Heart right ventricle (tissue), 16 donors: ENCODE measurements around the gene EYA4. TPM values are rescaled to one million over a fixed set of nuclear protein-coding genes. Genes with fewer than 3 reads are reported as not detected.
A peak's percentile ranks its signal among the peaks of the same experiment; 100 is the strongest.

ENCODE experiments used
- ATAC-seq, 8 donors: fragments of 200-7000 bp; cut with Tn5 transposase; one replicate each; pipeline ENCODE4 v1.9.1; 2020; ENCODE audit warnings: mild to moderate bottlenecking in 8 of 8, moderate library complexity in 8 of 8, moderate number of reproducible peaks in 1 of 8
- DNase-seq, 2 donors: peaks; one replicate each; pipeline ENCODE4 v3.0.0-alpha.2; 2020
- H3K27ac ChIP-seq, 10 donors: fragments of 200-600 bp; sonication (generic) in 2 of 10; one replicate each; pipeline versions ENCODE4 v1.5.0 to v1.8.0; 2020 to 2022; ENCODE audit warnings: mild to moderate bottlenecking in 3 of 10
- H3K27me3 ChIP-seq, 7 donors: fragments of 200-600 bp; one replicate each; pipeline ENCODE4 v1.8.0; 2021 to 2022; ENCODE audit warnings: mild to moderate bottlenecking in 2 of 7
- H3K36me3 ChIP-seq, 9 donors: fragments of 200-600 bp; sonication (generic) in 1 of 9; one replicate each; pipeline versions ENCODE4 v1.5.0 to v1.8.0; 2020 to 2022; ENCODE audit warnings: mild to moderate bottlenecking in 2 of 9
- H3K4me1 ChIP-seq, 9 donors: fragments of 200-600 bp; sonication (generic) in 1 of 9; one replicate each; pipeline versions ENCODE4 v1.5.0 to v1.8.0; 2020 to 2022; ENCODE audit warnings: mild to moderate bottlenecking in 4 of 9
- H3K4me3 ChIP-seq, 10 donors: fragments of 200-600 bp; sonication (generic) in 2 of 10; one replicate each; pipeline versions ENCODE4 v1.5.0 to v1.8.0; 2020 to 2022; ENCODE audit warnings: mild to moderate bottlenecking in 7 of 10, moderate library complexity in 2 of 10
- H3K9me3 ChIP-seq, 11 donors: fragments of 200-600 bp in 10 of 11; sonication (generic) in 2 of 11; one replicate each; pipeline versions ENCODE4 v1.5.0 to v1.8.0; 2013 to 2022; ENCODE audit warnings: mild to moderate bottlenecking in 2 of 11, control low read depth in 1 of 11, moderate library complexity in 1 of 11
- WGBS, 2 donors: extraction: QIAGEN DNeasy Blood & Tissue Kit; methylation state at CpG; one replicate each; pipeline ENCODE4 v1.1.7; 2013; ENCODE audit warnings: inconsistent platforms in 1 of 2; 5-methylcytosine and 5-hydroxymethylcytosine counted together
- intact Hi-C, 10 donors: fragments of 100-400 bp; cut with DNase I; formaldehyde crosslinking; loops; one replicate each; pipeline versions ENCODE4 v1.11.1 to v1.14.2; 2022
- polyA plus RNA-seq, 2 donors: library from polyadenylated mRNA; stranded (reverse); fragments of 200-250 nt; gene quantifications; one replicate each; pipeline ENCODE4 v1.2.3, GENCODE V29; 2013
- total RNA-seq, 10 donors: library from RNA; stranded (reverse); fragmentation: NEBNext Ultra II Directional in 3 of 10; extraction: Animal tissue kit (Norgen Biotek cat#: 25700) in 3 of 10; gene quantifications; one replicate each; pipeline versions ENCODE4 v1.2.1 to v1.2.4, GENCODE V29; 2021 to 2023
- TF ChIP-seq, protein P1 (sequence below), 9 donors: fragments of 200-600 bp; sonication (generic) in 2 of 9; IDR thresholded peaks; one replicate each; pipeline versions ENCODE4 v1.5.0 to v1.8.0; 2021 to 2022; ENCODE audit warnings: antibody characterized with exemption in 9 of 9, mild to moderate bottlenecking in 5 of 9, moderate library complexity in 1 of 9
- donor health status: Arrhythmogenic right ventricular cardiomyopathy.
- donor health status: ischemic (EF 13 %, LVEDD 7.1; RV severe dilation, severe dysfunction).
- donor health status: healthy with polysubstance abuse.
- donor health status: DM: no; HTN: yes; CAD: no.
- donor health status: DM: no; HTN: no; CAD: no.
- donor health status: ischemic (EF 25% LVEDD 6.9; RV normal size, moderate dysfunction).
- donor health status: ischemic (EF 25% LVEDD 5.7; RV mildly dilated, moderate dysfunction).
- donor health status: healthy.
- donor health status: DM: yes; HTN: yes; CAD: no.
- donor health status: Ischemic cardiomyopathy.
- donor health status: ischemic (EF 35%, LVEDD 5.7; RV mildly dilated, moderate dysfunction).
- donor health status: nonischemic (EF 11% LVEDD 7.7; RV severe dilation, severe dysfunction).
- donor health status: DM: yes; HTN: yes; CAD: no.
- donor health status: PGD.
- donor health status: ischemic (EF 29% LVEDD 5.4; RV normal size, mild dysfunction).
- donor health status: nonischemic (EF 23%, LVEDD 6.1; RV moderate dilation, normal function).

The EYA4 gene
- total and polyA plus RNA-seq, 12 donors, result 1.6 to 30.2 (median 17.9) TPM

DNA sequence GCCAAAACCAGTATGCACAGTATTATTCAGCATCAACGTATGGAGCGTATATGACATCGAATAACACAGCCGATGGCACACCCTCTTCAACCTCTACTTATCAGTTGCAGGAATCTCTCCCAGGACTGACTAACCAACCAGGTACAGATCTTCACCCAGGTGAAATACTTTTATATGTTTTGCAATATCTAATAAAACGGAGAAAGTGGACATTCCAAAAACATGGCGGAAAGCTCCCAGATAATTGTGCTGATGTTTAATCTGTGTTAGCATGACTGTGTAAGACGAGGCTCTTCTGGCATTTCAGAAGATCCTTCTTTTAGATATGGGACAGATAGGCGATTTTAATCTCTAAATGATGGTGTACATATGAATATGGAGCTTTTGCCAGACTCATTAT is 227.4 kb downstream of the EYA4 start:
- WGBS, 2 donors, result 89 to 90% methylated on average over 8 of the region's 8 CpGs
- Histone ChIP-seq H3K36me3 (peaks cover 0 to 3% (median 0%) of the 10 kb centered on the region in 9 donors), H3K9me3 (peaks cover 0 to 3% (median 0%) of the 10 kb centered on the region in 11 donors), H3K4me3 (no peak overlapping the region), H3K4me1 (no peaks in the 10 kb centered on the region), H3K27me3 (no peaks in the 10 kb centered on the region), H3K27ac (no peak overlapping the region)
- no peak for DNase-seq
- intact Hi-C loops, result no loop called here
- TF ChIP-seq, protein P1, sequence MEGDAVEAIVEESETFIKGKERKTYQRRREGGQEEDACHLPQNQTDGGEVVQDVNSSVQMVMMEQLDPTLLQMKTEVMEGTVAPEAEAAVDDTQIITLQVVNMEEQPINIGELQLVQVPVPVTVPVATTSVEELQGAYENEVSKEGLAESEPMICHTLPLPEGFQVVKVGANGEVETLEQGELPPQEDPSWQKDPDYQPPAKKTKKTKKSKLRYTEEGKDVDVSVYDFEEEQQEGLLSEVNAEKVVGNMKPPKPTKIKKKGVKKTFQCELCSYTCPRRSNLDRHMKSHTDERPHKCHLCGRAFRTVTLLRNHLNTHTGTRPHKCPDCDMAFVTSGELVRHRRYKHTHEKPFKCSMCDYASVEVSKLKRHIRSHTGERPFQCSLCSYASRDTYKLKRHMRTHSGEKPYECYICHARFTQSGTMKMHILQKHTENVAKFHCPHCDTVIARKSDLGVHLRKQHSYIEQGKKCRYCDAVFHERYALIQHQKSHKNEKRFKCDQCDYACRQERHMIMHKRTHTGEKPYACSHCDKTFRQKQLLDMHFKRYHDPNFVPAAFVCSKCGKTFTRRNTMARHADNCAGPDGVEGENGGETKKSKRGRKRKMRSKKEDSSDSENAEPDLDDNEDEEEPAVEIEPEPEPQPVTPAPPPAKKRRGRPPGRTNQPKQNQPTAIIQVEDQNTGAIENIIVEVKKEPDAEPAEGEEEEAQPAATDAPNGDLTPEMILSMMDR (IDR thresholded peaks at IDR 0.05), result no peak
- ATAC-seq, result no peak

DNA sequence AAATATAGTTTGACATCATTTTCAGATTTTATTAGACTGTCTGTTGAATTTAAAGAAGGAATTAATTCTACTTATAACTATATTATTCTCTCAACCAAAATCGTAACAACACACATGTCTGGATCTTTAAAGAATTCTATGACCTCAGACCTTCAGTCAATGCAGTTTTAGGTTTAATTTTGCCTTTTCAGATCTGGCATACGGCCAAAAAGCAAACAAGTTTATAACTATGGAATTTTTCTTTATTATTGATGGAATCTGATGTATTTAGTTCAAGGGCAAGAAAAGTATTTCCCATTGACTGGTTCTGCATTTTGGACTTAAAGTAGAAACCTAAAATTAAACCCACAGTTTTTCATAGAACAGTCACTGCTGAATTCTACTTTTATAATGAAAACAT is 233.4 kb downstream of the EYA4 start:
- TF ChIP-seq, protein P1 (IDR thresholded peaks at IDR 0.05), result no peak
- no peaks in the 10 kb centered on the region for H3K9me3 ChIP-seq
- no peaks in the 10 kb centered on the region for H3K4me1 ChIP-seq
- 53 to 57% methylated on average over 2 of the region's 2 CpGs for WGBS, 2 donors
- no peak for ATAC-seq
- H3K27ac ChIP-seq, result no peak overlapping the region
- no peak overlapping the region for H3K4me3 ChIP-seq
- intact Hi-C loops, result no loop called here
- H3K27me3 ChIP-seq, result no peaks in the 10 kb centered on the region
- DNase-seq, result no peak
- no peaks in the 10 kb centered on the region for H3K36me3 ChIP-seq

DNA sequence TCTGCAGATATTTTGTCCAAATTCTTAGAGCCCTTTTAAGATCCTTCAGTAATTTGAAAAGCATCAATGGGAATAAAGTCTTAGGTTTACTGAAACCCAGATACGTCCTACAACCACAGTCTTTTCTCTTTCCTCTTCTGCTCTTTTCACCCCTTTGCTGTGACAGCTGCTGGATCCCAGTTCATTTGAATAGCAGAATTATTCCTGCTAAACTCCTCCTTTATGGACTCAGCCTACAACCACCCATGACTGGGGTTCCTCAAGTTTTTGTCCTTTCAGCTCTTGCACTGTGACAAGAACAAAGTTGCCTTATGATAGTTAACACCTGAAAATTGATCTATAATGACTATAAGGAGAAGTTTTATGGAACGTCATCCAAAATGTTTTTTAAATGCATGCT is 237.5 kb downstream of the EYA4 start:
- whole genome bisulfite sequencing, 2 donors, result 83 to 84% methylated on average over 2 of the region's 2 CpGs
- Histone ChIP-seq H3K4me1 (no peaks in the 10 kb centered on the region), H3K27ac (no peak overlapping the region), H3K27me3 (no peaks in the 10 kb centered on the region), H3K36me3 (peaks cover 0 to 5% (median 0%) of the 10 kb centered on the region in 9 donors), H3K4me3 (no peak overlapping the region), H3K9me3 (no peaks in the 10 kb centered on the region)
- DNase-seq, result no peak
- intact Hi-C loops, result no loop called here
- TF ChIP-seq, protein P1 (IDR thresholded peaks at IDR 0.05), result no peak
- ATAC-seq, result no peak

DNA sequence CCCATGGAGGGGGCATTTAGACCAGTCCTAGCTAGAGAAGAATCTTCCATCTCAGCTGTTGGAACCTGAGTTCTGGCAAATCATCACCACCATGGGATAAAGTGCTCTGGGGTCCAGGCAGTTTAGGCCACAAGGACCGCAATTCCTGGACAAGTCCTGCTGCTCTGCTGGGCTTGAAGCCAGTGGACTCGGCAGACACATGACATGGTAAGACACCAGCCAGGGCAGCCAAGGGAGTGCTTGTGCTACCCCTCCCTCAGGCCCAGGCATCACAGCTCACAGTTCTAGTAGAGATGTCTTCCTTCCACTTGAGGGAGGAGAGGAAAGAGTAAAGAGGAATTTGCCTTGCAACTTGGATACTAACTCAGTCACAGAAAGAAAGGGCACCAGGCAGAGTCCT is 246.0 kb downstream of the EYA4 start:
- intact Hi-C loops, result no loop called here
- WGBS, 2 donors, result 58 to 59% methylated on average over 2 of the region's 2 CpGs
- ATAC-seq (peak in 3 of 8 donors; percentile 28 to 58 (median 37)), DNase-seq (no peak)
- H3K36me3 ChIP-seq, result peaks cover 0 to 5% (median 0%) of the 10 kb centered on the region in 9 donors
- TF ChIP-seq, protein P1 (IDR thresholded peaks at IDR 0.05), result no peak
- H3K9me3 ChIP-seq, result no peaks in the 10 kb centered on the region
- H3K27me3 ChIP-seq, result no peaks in the 10 kb centered on the region
- no peak overlapping the region for H3K27ac ChIP-seq
- no peak overlapping the region for H3K4me3 ChIP-seq
- H3K4me1 ChIP-seq, result no peaks in the 10 kb centered on the region
